HEK293 (cell line): ENCODE results near the gene PKLR.

ENCODE experiments used
- GLIS1 ChIP-seq: fragments of 450-650 bp; formaldehyde crosslinking; IDR thresholded peaks from 2 replicates; pipeline ENCODE4 v1.5.1; 2016; ENCODE audit warnings: missing biosample characterization, missing genetic modification characterization
- KLF7 ChIP-seq: fragments of 450-650 bp; formaldehyde crosslinking; IDR thresholded peaks from 2 replicates; pipeline ENCODE4 v1.5.1; 2016; ENCODE audit warnings: missing biosample characterization, missing genetic modification characterization, borderline replicate concordance
- KLF8 ChIP-seq: fragments of 450-650 bp; formaldehyde crosslinking; IDR thresholded peaks from 2 replicates; pipeline ENCODE4 v1.5.1; 2016; ENCODE audit warnings: missing biosample characterization, missing genetic modification characterization
- ZBTB48 ChIP-seq: fragments of 450-650 bp; formaldehyde crosslinking; IDR thresholded peaks from 2 replicates; pipeline ENCODE4 v1.5.1; 2016; ENCODE audit warnings: missing biosample characterization, missing genetic modification characterization
- ZBTB8A ChIP-seq: fragments of 450-650 bp; formaldehyde crosslinking; IDR thresholded peaks from 2 replicates; pipeline ENCODE4 v1.5.1; 2016; ENCODE audit warnings: missing biosample characterization, missing genetic modification characterization
- ZNF133 ChIP-seq: fragments of 450-650 bp; formaldehyde crosslinking; IDR thresholded peaks from 2 replicates; pipeline ENCODE4 v1.5.1; 2016; ENCODE audit warnings: missing biosample characterization, missing genetic modification characterization
- ZNF146 ChIP-seq: fragments of 450-650 bp; formaldehyde crosslinking; IDR thresholded peaks from 2 replicates; pipeline ENCODE4 v1.5.1; 2016; ENCODE audit warnings: missing biosample characterization, missing genetic modification characterization
- ZNF169 ChIP-seq: fragments of 450-650 bp; formaldehyde crosslinking; IDR thresholded peaks from 2 replicates; pipeline ENCODE4 v1.5.1; 2016; ENCODE audit warnings: missing biosample characterization, missing genetic modification characterization
- ZNF214 ChIP-seq: fragments of 450-650 bp; formaldehyde crosslinking; IDR thresholded peaks from 2 replicates; pipeline ENCODE4 v1.5.1; 2017; ENCODE audit warnings: missing biosample characterization, mild to moderate bottlenecking, missing genetic modification characterization, borderline replicate concordance
- ZNF335 ChIP-seq: fragments of 450-650 bp; formaldehyde crosslinking; conservative IDR thresholded peaks from 2 replicates; pipeline ENCODE4 v1.5.1; 2016; ENCODE audit warnings: missing biosample characterization, missing genetic modification characterization
- ZNF426 ChIP-seq: fragments of 450-650 bp; formaldehyde crosslinking; IDR thresholded peaks from 2 replicates; pipeline ENCODE4 v1.5.1; 2017; ENCODE audit warnings: missing biosample characterization, missing genetic modification characterization, mild to moderate bottlenecking, inconsistent platforms, moderate library complexity
- ZNF623 ChIP-seq: fragments of 450-650 bp; formaldehyde crosslinking; IDR thresholded peaks from 2 replicates; pipeline ENCODE4 v1.5.1; 2016; ENCODE audit warnings: missing biosample characterization, missing genetic modification characterization
- ZNF626 ChIP-seq: fragments of 450-650 bp; sonication (Bioruptor Pico); formaldehyde crosslinking; IDR thresholded peaks from 2 replicates; pipeline ENCODE4 v1.5.1; 2018; ENCODE audit warnings: missing biosample characterization, missing genetic modification characterization, inconsistent platforms
- ZNF677 ChIP-seq: fragments of 450-650 bp; IDR thresholded peaks from 2 replicates; pipeline ENCODE4 v1.5.0; 2018; ENCODE audit warnings: missing biosample characterization, mild to moderate bottlenecking, missing genetic modification characterization, moderate library complexity
- ZNF843 ChIP-seq: fragments of 450-650 bp; formaldehyde crosslinking; IDR thresholded peaks from 2 replicates; pipeline ENCODE4 v1.5.1; 2016; ENCODE audit warnings: missing biosample characterization, missing genetic modification characterization
- ZSCAN4 ChIP-seq: fragments of 450-650 bp; formaldehyde crosslinking; IDR thresholded peaks from 2 replicates; pipeline ENCODE4 v1.5.1; 2017; ENCODE audit warnings: missing biosample characterization, missing genetic modification characterization
- ZXDB ChIP-seq: fragments of 450-650 bp; formaldehyde crosslinking; IDR thresholded peaks from 2 replicates; pipeline ENCODE4 v1.5.1; 2016; ENCODE audit warnings: missing biosample characterization, missing genetic modification characterization
- TF ChIP-seq, protein P1 (sequence below): fragments of 450-650 bp; formaldehyde crosslinking; IDR thresholded peaks from 2 replicates; pipeline ENCODE4 v1.5.1; 2017; ENCODE audit warnings: missing biosample characterization, missing genetic modification characterization
- TF ChIP-seq, protein P2 (sequence below): fragments of 450-650 bp; formaldehyde crosslinking; IDR thresholded peaks from 2 replicates; pipeline ENCODE4 v1.5.1; 2016; ENCODE audit warnings: missing biosample characterization, missing genetic modification characterization
- TF ChIP-seq, protein P3 (sequence below): fragments of 450-650 bp; IDR thresholded peaks from 2 replicates; pipeline ENCODE4 v1.5.1; 2018; ENCODE audit warnings: missing biosample characterization, mild to moderate bottlenecking, missing genetic modification characterization
- TF ChIP-seq, protein P4 (sequence below): fragments of 450-650 bp; formaldehyde crosslinking; conservative IDR thresholded peaks from 2 replicates; pipeline ENCODE4 v1.5.1; 2016; ENCODE audit warnings: low read depth, missing biosample characterization, missing genetic modification characterization
- TF ChIP-seq, protein P5 (sequence below): fragments of 450-650 bp; formaldehyde crosslinking; IDR thresholded peaks from 2 replicates; pipeline ENCODE4 v1.5.1; 2016; ENCODE audit warnings: missing biosample characterization, missing genetic modification characterization
- TF ChIP-seq, protein P6 (sequence below): fragments of 450-650 bp; formaldehyde crosslinking; IDR thresholded peaks from 2 replicates; pipeline ENCODE4 v1.5.1; 2016; ENCODE audit warnings: missing biosample characterization, missing genetic modification characterization

PKLR gene

GRCh38 chr1:155324717-155325602 lies 23.7 kb upstream of the PKLR start (continued):
- TF ChIP-seq, protein P1, sequence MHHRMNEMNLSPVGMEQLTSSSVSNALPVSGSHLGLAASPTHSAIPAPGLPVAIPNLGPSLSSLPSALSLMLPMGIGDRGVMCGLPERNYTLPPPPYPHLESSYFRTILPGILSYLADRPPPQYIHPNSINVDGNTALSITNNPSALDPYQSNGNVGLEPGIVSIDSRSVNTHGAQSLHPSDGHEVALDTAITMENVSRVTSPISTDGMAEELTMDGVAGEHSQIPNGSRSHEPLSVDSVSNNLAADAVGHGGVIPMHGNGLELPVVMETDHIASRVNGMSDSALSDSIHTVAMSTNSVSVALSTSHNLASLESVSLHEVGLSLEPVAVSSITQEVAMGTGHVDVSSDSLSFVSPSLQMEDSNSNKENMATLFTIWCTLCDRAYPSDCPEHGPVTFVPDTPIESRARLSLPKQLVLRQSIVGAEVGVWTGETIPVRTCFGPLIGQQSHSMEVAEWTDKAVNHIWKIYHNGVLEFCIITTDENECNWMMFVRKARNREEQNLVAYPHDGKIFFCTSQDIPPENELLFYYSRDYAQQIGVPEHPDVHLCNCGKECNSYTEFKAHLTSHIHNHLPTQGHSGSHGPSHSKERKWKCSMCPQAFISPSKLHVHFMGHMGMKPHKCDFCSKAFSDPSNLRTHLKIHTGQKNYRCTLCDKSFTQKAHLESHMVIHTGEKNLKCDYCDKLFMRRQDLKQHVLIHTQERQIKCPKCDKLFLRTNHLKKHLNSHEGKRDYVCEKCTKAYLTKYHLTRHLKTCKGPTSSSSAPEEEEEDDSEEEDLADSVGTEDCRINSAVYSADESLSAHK: no peak
- 0 out of 2 replicates have a peak, but pooled peaks have one; percentile 14 for TF ChIP-seq ZNF843 (tag by site-specific recombination)
- TF ChIP-seq, protein P2, sequence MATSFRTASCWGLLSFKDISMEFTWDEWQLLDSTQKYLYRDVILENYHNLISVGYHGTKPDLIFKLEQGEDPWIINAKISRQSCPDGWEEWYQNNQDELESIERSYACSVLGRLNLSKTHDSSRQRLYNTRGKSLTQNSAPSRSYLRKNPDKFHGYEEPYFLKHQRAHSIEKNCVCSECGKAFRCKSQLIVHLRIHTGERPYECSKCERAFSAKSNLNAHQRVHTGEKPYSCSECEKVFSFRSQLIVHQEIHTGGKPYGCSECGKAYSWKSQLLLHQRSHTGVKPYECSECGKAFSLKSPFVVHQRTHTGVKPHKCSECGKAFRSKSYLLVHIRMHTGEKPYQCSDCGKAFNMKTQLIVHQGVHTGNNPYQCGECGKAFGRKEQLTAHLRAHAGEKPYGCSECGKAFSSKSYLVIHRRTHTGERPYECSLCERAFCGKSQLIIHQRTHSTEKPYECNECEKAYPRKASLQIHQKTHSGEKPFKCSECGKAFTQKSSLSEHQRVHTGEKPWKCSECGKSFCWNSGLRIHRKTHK (tag by site-specific recombination): no peak
- TF ChIP-seq GLIS1 (tag by site-specific recombination): peak; percentile 98
- TF ChIP-seq ZBTB8A (tag by site-specific recombination): peak; percentile 92
- TF ChIP-seq, protein P3, sequence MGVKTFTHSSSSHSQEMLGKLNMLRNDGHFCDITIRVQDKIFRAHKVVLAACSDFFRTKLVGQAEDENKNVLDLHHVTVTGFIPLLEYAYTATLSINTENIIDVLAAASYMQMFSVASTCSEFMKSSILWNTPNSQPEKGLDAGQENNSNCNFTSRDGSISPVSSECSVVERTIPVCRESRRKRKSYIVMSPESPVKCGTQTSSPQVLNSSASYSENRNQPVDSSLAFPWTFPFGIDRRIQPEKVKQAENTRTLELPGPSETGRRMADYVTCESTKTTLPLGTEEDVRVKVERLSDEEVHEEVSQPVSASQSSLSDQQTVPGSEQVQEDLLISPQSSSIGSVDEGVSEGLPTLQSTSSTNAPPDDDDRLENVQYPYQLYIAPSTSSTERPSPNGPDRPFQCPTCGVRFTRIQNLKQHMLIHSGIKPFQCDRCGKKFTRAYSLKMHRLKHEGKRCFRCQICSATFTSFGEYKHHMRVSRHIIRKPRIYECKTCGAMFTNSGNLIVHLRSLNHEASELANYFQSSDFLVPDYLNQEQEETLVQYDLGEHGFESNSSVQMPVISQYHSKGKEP (tag by site-specific recombination): no peak
- no peak for TF ChIP-seq ZNF169 (tag by site-specific recombination)
- TF ChIP-seq ZNF677 (tag by site-specific recombination): no peak
- peak; percentile 49 for TF ChIP-seq ZNF335 (tag by site-specific recombination)
- TF ChIP-seq ZNF133 (tag by site-specific recombination): no peak
- peak; percentile 40; the same call in 1 of the 2 replicates for TF ChIP-seq ZBTB48 (tag by site-specific recombination)
- TF ChIP-seq KLF8 (tag by site-specific recombination): peak; percentile 35; the same call in 1 of the 2 replicates
- TF ChIP-seq KLF7 (tag by site-specific recombination): peak; percentile 41; the same call in 1 of the 2 replicates
- TF ChIP-seq ZXDB (tag by site-specific recombination): peak; percentile 10; the same call in 1 of the 2 replicates
- no peak for TF ChIP-seq ZNF214
- TF ChIP-seq, protein P4, sequence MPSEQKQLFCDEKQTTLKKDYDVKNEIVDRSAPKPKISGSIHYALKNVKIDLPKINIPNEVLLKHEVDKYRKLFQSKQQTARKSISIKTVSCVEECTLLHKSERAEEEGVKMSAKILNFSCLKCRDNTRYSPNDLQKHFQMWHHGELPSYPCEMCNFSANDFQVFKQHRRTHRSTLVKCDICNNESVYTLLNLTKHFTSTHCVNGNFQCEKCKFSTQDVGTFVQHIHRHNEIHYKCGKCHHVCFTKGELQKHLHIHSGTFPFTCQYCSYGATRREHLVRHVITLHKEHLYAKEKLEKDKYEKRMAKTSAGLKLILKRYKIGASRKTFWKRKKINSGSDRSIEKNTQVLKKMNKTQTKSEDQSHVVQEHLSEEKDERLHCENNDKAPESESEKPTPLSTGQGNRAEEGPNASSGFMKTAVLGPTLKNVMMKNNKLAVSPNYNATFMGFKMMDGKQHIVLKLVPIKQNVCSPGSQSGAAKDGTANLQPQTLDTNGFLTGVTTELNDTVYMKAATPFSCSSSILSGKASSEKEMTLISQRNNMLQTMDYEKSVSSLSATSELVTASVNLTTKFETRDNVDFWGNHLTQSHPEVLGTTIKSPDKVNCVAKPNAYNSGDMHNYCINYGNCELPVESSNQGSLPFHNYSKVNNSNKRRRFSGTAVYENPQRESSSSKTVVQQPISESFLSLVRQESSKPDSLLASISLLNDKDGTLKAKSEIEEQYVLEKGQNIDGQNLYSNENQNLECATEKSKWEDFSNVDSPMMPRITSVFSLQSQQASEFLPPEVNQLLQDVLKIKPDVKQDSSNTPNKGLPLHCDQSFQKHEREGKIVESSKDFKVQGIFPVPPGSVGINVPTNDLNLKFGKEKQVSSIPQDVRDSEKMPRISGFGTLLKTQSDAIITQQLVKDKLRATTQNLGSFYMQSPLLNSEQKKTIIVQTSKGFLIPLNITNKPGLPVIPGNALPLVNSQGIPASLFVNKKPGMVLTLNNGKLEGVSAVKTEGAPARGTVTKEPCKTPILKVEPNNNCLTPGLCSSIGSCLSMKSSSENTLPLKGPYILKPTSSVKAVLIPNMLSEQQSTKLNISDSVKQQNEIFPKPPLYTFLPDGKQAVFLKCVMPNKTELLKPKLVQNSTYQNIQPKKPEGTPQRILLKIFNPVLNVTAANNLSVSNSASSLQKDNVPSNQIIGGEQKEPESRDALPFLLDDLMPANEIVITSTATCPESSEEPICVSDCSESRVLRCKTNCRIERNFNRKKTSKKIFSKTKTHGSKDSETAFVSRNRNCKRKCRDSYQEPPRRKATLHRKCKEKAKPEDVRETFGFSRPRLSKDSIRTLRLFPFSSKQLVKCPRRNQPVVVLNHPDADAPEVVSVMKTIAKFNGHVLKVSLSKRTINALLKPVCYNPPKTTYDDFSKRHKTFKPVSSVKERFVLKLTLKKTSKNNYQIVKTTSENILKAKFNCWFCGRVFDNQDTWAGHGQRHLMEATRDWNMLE (tag by site-specific recombination): no peak
- TF ChIP-seq, protein P5, sequence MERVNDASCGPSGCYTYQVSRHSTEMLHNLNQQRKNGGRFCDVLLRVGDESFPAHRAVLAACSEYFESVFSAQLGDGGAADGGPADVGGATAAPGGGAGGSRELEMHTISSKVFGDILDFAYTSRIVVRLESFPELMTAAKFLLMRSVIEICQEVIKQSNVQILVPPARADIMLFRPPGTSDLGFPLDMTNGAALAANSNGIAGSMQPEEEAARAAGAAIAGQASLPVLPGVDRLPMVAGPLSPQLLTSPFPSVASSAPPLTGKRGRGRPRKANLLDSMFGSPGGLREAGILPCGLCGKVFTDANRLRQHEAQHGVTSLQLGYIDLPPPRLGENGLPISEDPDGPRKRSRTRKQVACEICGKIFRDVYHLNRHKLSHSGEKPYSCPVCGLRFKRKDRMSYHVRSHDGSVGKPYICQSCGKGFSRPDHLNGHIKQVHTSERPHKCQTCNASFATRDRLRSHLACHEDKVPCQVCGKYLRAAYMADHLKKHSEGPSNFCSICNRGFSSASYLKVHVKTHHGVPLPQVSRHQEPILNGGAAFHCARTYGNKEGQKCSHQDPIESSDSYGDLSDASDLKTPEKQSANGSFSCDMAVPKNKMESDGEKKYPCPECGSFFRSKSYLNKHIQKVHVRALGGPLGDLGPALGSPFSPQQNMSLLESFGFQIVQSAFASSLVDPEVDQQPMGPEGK (tag by site-specific recombination): peak; percentile 76
- no peak for TF ChIP-seq ZNF623 (tag by site-specific recombination)
- TF ChIP-seq ZSCAN4: no peak
- TF ChIP-seq, protein P6, sequence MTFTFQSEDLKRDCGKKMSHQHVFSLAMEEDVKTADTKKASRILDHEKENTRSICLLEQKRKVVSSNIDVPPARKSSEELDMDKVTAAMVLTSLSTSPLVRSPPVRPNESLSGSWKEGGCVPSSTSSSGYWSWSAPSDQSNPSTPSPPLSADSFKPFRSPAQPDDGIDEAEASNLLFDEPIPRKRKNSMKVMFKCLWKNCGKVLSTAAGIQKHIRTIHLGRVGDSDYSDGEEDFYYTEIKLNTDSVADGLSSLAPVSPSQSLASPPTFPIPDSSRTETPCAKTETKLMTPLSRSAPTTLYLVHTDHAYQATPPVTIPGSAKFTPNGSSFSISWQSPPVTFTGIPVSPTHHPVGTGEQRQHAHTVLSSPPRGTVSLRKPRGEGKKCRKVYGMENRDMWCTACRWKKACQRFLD (tag by site-specific recombination): no peak
- no peak for TF ChIP-seq ZNF426
- no peak for TF ChIP-seq ZNF146 (tag by site-specific recombination)
- no peak for TF ChIP-seq ZNF626
